ENCODE data around the gene CMTM4. TPM values are rescaled to one million over a fixed set of nuclear protein-coding genes. Genes with fewer than 3 reads are reported as not detected.

Gene CMTM4
- total and polyA plus RNA-seq, 4 experiments from 2014 or later: 0.21 to 2.2 (median 2.0) TPM; not detected in 1

GRCh38 chr16:66608241-66609138 lies 88.1 kb downstream of the CMTM4 start:
- CTCF ChIA-PET (ENCODE audit: partially characterized antibody): interaction anchor here (0.6 to 4.1 kb wide), 48 partner anchors 9 to 260 kb away, joined by 3 to 51 read pairs (median 6); partner anchors contain the start of genes CKLF, CMTM2, CMTM4 and DYNC1LI2
- Mint-ChIP-seq H3K9me3 (peaks cover 0 to 4% (median 0%) of the 10 kb centered on the region in 8 donors), H3K27me3 (peaks cover 0 to 4% of the 10 kb centered on the region in 2 donors), H3K4me1 (peaks cover 14 to 41% (median 29%) of the 10 kb centered on the region in 4 donors), H3K36me3 (peaks cover 13 to 38% of the 10 kb centered on the region in 2 donors), H3K27ac (peak overlapping the region; percentile 10 to 83 (median 61)), H3K4me3 (peak overlapping the region in 5 of 8 donors; percentile 36 to 77 (median 36))
- peak overlapping the region; percentile 48 for H3K27ac ChIP-seq (ENCODE audit: low read depth, low read length)
- intact Hi-C loops (cut with micrococcal nuclease): loop anchor here (1.0 to 5.0 kb wide), 4 partner anchors 43 to 260 kb away; partner anchors contain the start of gene CMTM4
- H3K4me1 ChIP-seq (ENCODE audit: insufficient read depth, low read length): peaks cover 42% of the 10 kb centered on the region
- peak; percentile 76 to 80 (median 76) for DNase-seq
- no peaks in the 10 kb centered on the region for H3K9me3 ChIP-seq (ENCODE audit: control insufficient read depth in 1 of 2, low read length in 2 of 2)
- H3K36me3 ChIP-seq (ENCODE audit: insufficient read depth, low read length): peaks cover 46% of the 10 kb centered on the region
- H3K27me3 ChIP-seq (ENCODE audit: insufficient read depth, low read length): no peaks in the 10 kb centered on the region
- POLR2A ChIA-PET (ENCODE audit: partially characterized antibody): interaction anchor here (0.6 to 2.1 kb wide), 8 partner anchors 9 to 259 kb away, joined by 3 to 14 read pairs (median 4); partner anchors contain the start of gene CKLF
- H3K4me3 ChIP-seq (ENCODE audit: low read length in 2 of 2): no peak overlapping the region

GRCh38 chr16:66605979-66606751 lies 90.4 kb downstream of the CMTM4 start:
- H3K36me3 Mint-ChIP-seq: peaks cover 8 to 23% of the 10 kb centered on the region in 2 donors
- CTCF ChIA-PET (ENCODE audit: partially characterized antibody): interaction anchor here (0.8 to 4.1 kb wide), 6 partner anchors 10 to 197 kb away, joined by 3 to 51 read pairs (median 8); partner anchors contain the start of gene CKLF
- H3K36me3 ChIP-seq (ENCODE audit: insufficient read depth, low read length): peaks cover 25% of the 10 kb centered on the region
- H3K9me3 ChIP-seq (ENCODE audit: control insufficient read depth in 1 of 2, low read length in 2 of 2): no peaks in the 10 kb centered on the region
- H3K27me3 ChIP-seq (ENCODE audit: insufficient read depth, low read length): no peaks in the 10 kb centered on the region
- H3K4me3 ChIP-seq (ENCODE audit: low read length in 2 of 2): peak overlapping the region in 1 of 2 donors; percentile 59
- DNase-seq: no peak
- H3K27me3 Mint-ChIP-seq: peaks cover 0 to 4% of the 10 kb centered on the region in 2 donors
- H3K9me3 Mint-ChIP-seq: peaks cover 0 to 6% (median 0%) of the 10 kb centered on the region in 8 donors
- H3K27ac Mint-ChIP-seq: peak overlapping the region; percentile 78 to 89 (median 85)
- intact Hi-C loops (cut with micrococcal nuclease): loop anchor here (2.0 to 5.0 kb wide), 6 partner anchors 43 to 145 kb away; partner anchors contain the start of genes CKLF, CMTM4 and DYNC1LI2
- H3K4me1 Mint-ChIP-seq: peaks cover 18 to 46% (median 34%) of the 10 kb centered on the region in 4 donors
- POLR2A ChIA-PET (ENCODE audit: partially characterized antibody): interaction anchor here (2.0 kb wide), 1 partner anchor 54 kb away, joined by 7 read pairs; the partner anchor contains the start of gene CKLF
- peaks cover 45% of the 10 kb centered on the region for H3K4me1 ChIP-seq (ENCODE audit: insufficient read depth, low read length)
- H3K4me3 Mint-ChIP-seq: peak overlapping the region; percentile 75 to 92 (median 82)
- H3K27ac ChIP-seq (ENCODE audit: low read depth, low read length): peak overlapping the region; percentile 73

GRCh38 chr16:66605177-66605978 lies 91.2 kb downstream of the CMTM4 start:
- Histone ChIP-seq H3K36me3 (ENCODE audit: insufficient read depth, low read length) (peaks cover 17% of the 10 kb centered on the region), H3K27me3 (ENCODE audit: insufficient read depth, low read length) (no peaks in the 10 kb centered on the region), H3K9me3 (ENCODE audit: control insufficient read depth in 1 of 2, low read length in 2 of 2) (no peaks in the 10 kb centered on the region), H3K27ac (ENCODE audit: low read depth, low read length) (peak overlapping the region; percentile 73), H3K4me1 (ENCODE audit: insufficient read depth, low read length) (peaks cover 45% of the 10 kb centered on the region), H3K4me3 (ENCODE audit: low read length in 2 of 2) (peak overlapping the region; percentile 6 to 59)
- Mint-ChIP-seq H3K36me3 (peaks cover 12 to 17% of the 10 kb centered on the region in 2 donors), H3K4me3 (peak overlapping the region; percentile 73 to 92 (median 82)), H3K27me3 (peaks cover 0 to 4% of the 10 kb centered on the region in 2 donors), H3K4me1 (peaks cover 22 to 53% (median 36%) of the 10 kb centered on the region in 4 donors), H3K9me3 (peaks cover 0 to 8% (median 5%) of the 10 kb centered on the region in 8 donors), H3K27ac (peak overlapping the region in 6 of 7 donors; percentile 57 to 89 (median 86))
- ChIA-PET CTCF (ENCODE audit: partially characterized antibody) (interaction anchor here (0.6 to 1.3 kb wide), 2 partner anchors 25 to 195 kb away, joined by 3 read pairs; no protein-coding TSS in a partner anchor), POLR2A (ENCODE audit: partially characterized antibody) (interaction anchor here (0.6 to 4.8 kb wide), 10 partner anchors 15 to 225 kb away, joined by 3 to 101 read pairs (median 12); partner anchors contain the start of genes CKLF, NAE1 and TK2)
- peak in 4 of 5 donors; percentile 17 to 54 (median 30) for DNase-seq
- intact Hi-C loops (cut with micrococcal nuclease): loop anchor here (2.0 to 5.0 kb wide), 6 partner anchors 43 to 145 kb away; partner anchors contain the start of genes CKLF, CMTM4 and DYNC1LI2

GRCh38 chr16:66604376-66605176 lies 92.0 kb downstream of the CMTM4 start, which contains the start of gene CMTM3:
Gene CMTM3 (plus strand): TSS chr16:66604704. CDS start chr16:66604806, 102 bp downstream.
- Histone ChIP-seq H3K27me3 (ENCODE audit: insufficient read depth, low read length) (no peaks in the 10 kb centered on the region), H3K9me3 (ENCODE audit: control insufficient read depth in 1 of 2, low read length in 2 of 2) (no peaks in the 10 kb centered on the region), H3K4me3 (ENCODE audit: low read length in 2 of 2) (peak within 1 kb of the TSS; percentile 47 to 59), H3K4me1 (ENCODE audit: insufficient read depth, low read length) (peaks cover 48% of the 10 kb centered on the region), H3K27ac (ENCODE audit: low read depth, low read length) (peak within 1 kb of the TSS; percentile 73), H3K36me3 (ENCODE audit: insufficient read depth, low read length) (peaks cover 9% of the 10 kb centered on the region)
- Mint-ChIP-seq H3K9me3 (peaks cover 0 to 8% (median 5%) of the 10 kb centered on the region in 8 donors), H3K4me3 (peak within 1 kb of the TSS; percentile 89 to 99 (median 92)), H3K27ac (peak within 1 kb of the TSS; percentile 89 to 96 (median 95)), H3K36me3 (peaks cover 4 to 15% of the 10 kb centered on the region in 2 donors), H3K4me1 (peaks cover 24 to 58% (median 38%) of the 10 kb centered on the region in 4 donors), H3K27me3 (peaks cover 0 to 4% of the 10 kb centered on the region in 2 donors)
- DNase-seq: peak; percentile 68 to 75 (median 73)
- ChIA-PET POLR2A (ENCODE audit: partially characterized antibody) (interaction anchor here (0.6 to 4.8 kb wide), 29 partner anchors 10 to 555 kb away, joined by 3 to 101 read pairs (median 5); partner anchors contain the start of genes CKLF, CMTM2, DYNC1LI2 and FBXL8), CTCF (ENCODE audit: partially characterized antibody) (interaction anchor here (0.6 to 3.6 kb wide), 11 partner anchors 15 to 199 kb away, joined by 3 to 17 read pairs (median 6); partner anchors contain the start of gene CKLF)
- intact Hi-C loops (cut with micrococcal nuclease): loop anchor here (1.0 to 5.0 kb wide), 10 partner anchors 15 to 227 kb away; partner anchors contain the start of genes CKLF, CMTM4 and DYNC1LI2

- Mint-ChIP-seq H3K4me3 (peak overlapping the region; percentile 89 to 99 (median 92)), H3K9me3 (peaks cover 0 to 8% (median 5%) of the 10 kb centered on the region in 8 donors), H3K27me3 (peaks cover 0 to 4% of the 10 kb centered on the region in 2 donors), H3K27ac (peak overlapping the region; percentile 89 to 96 (median 95)), H3K4me1 (peaks cover 24 to 59% (median 39%) of the 10 kb centered on the region in 4 donors), H3K36me3 (peaks cover 4 to 15% of the 10 kb centered on the region in 2 donors)
- POLR2A ChIA-PET (ENCODE audit: partially characterized antibody): interaction anchor here (0.6 to 4.8 kb wide), 30 partner anchors 9 to 556 kb away, joined by 3 to 101 read pairs (median 4); partner anchors contain the start of genes CKLF, CMTM2, DYNC1LI2 and FBXL8
- Histone ChIP-seq H3K4me1 (ENCODE audit: insufficient read depth, low read length) (peaks cover 46% of the 10 kb centered on the region), H3K36me3 (ENCODE audit: insufficient read depth, low read length) (peaks cover 2% of the 10 kb centered on the region), H3K9me3 (ENCODE audit: control insufficient read depth in 1 of 2, low read length in 2 of 2) (no peaks in the 10 kb centered on the region), H3K4me3 (ENCODE audit: low read length in 2 of 2) (peak overlapping the region; percentile 47 to 59), H3K27me3 (ENCODE audit: insufficient read depth, low read length) (no peaks in the 10 kb centered on the region), H3K27ac (ENCODE audit: low read depth, low read length) (peak overlapping the region; percentile 57)
- intact Hi-C loops (cut with micrococcal nuclease): loop anchor here (1.0 to 2.0 kb wide), 9 partner anchors 14 to 228 kb away; partner anchors contain the start of genes CKLF and DYNC1LI2
- DNase-seq: peak; percentile 84 to 94 (median 86)
- CTCF ChIA-PET (ENCODE audit: partially characterized antibody): interaction anchor here (0.8 to 3.6 kb wide), 13 partner anchors 14 to 199 kb away, joined by 3 to 17 read pairs (median 5); partner anchors contain the start of gene CKLF
Measured at GRCh38 chr16:66603537-66604375, 92.8 kb downstream of the CMTM4 start.
